Measurements from ENCODE around the gene UCP2. TPM values are rescaled to one million over a fixed set of nuclear protein-coding genes. Genes with fewer than 3 reads are reported as not detected.

UCP2 gene
- total RNA-seq, 1 donor from 2014 or later = 103 TPM

GRCh38 chr11:73996161-73996747, 13.6 kb upstream of the UCP2 start:
- Mint-ChIP-seq H3K9me3 (ENCODE audit: low read depth) (no peaks in the 10 kb centered on the region), H3K27me3 (no peaks in the 10 kb centered on the region), H3K4me3 (ENCODE audit: low read depth) (no peak overlapping the region), H3K36me3 (ENCODE audit: insufficient read depth) (peaks cover 4% of the 10 kb centered on the region), H3K27ac (no peak overlapping the region), H3K4me1 (ENCODE audit: low read depth) (no peaks in the 10 kb centered on the region)
- TF ChIP-seq CTCF (IDR thresholded peaks at IDR 0.05; ENCODE audit: unreplicated experiment) = no peak
- DNase-seq (ENCODE audit: low spot score, unreplicated experiment) = no peak

- Mint-ChIP-seq H3K4me3 (ENCODE audit: low read depth) (no peak overlapping the region), H3K4me1 (ENCODE audit: low read depth) (no peaks in the 10 kb centered on the region), H3K36me3 (ENCODE audit: insufficient read depth) (peaks cover 2% of the 10 kb centered on the region), H3K9me3 (ENCODE audit: low read depth) (no peaks in the 10 kb centered on the region), H3K27me3 (no peaks in the 10 kb centered on the region), H3K27ac (no peak overlapping the region)
- TF ChIP-seq CTCF (IDR thresholded peaks at IDR 0.05; ENCODE audit: unreplicated experiment) = no peak
- no peak for DNase-seq (ENCODE audit: low spot score, unreplicated experiment)
Observed at GRCh38 chr11:73995731-73996130, 13.1 kb upstream of the UCP2 start.

GRCh38 chr11:73995247-73995646, 12.6 kb upstream of the UCP2 start:
- H3K9me3 Mint-ChIP-seq (ENCODE audit: low read depth) = no peaks in the 10 kb centered on the region
- H3K27me3 Mint-ChIP-seq = no peaks in the 10 kb centered on the region
- H3K4me1 Mint-ChIP-seq (ENCODE audit: low read depth) = no peaks in the 10 kb centered on the region
- peaks cover 2% of the 10 kb centered on the region for H3K36me3 Mint-ChIP-seq (ENCODE audit: insufficient read depth)
- H3K4me3 Mint-ChIP-seq (ENCODE audit: low read depth) = no peak overlapping the region
- TF ChIP-seq CTCF (IDR thresholded peaks at IDR 0.05; ENCODE audit: unreplicated experiment) = no peak
- H3K27ac Mint-ChIP-seq = no peak overlapping the region
- no peak for DNase-seq (ENCODE audit: low spot score, unreplicated experiment)

GRCh38 chr11:73991471-73992006, 8.9 kb upstream of the UCP2 start:
- no peak for TF ChIP-seq CTCF (IDR thresholded peaks at IDR 0.05; ENCODE audit: unreplicated experiment)
- no peak for DNase-seq (ENCODE audit: low spot score, unreplicated experiment)
- H3K36me3 Mint-ChIP-seq (ENCODE audit: insufficient read depth) = no peaks in the 10 kb centered on the region
- no peaks in the 10 kb centered on the region for H3K27me3 Mint-ChIP-seq
- H3K4me1 Mint-ChIP-seq (ENCODE audit: low read depth) = no peaks in the 10 kb centered on the region
- H3K4me3 Mint-ChIP-seq (ENCODE audit: low read depth) = no peak overlapping the region
- H3K27ac Mint-ChIP-seq = no peak overlapping the region
- H3K9me3 Mint-ChIP-seq (ENCODE audit: low read depth) = no peaks in the 10 kb centered on the region

- no peak for DNase-seq (ENCODE audit: low spot score, unreplicated experiment)
- Mint-ChIP-seq H3K27ac (no peak overlapping the region), H3K27me3 (no peaks in the 10 kb centered on the region), H3K9me3 (ENCODE audit: low read depth) (no peaks in the 10 kb centered on the region), H3K4me1 (ENCODE audit: low read depth) (no peaks in the 10 kb centered on the region), H3K4me3 (ENCODE audit: low read depth) (no peak overlapping the region), H3K36me3 (ENCODE audit: insufficient read depth) (no peaks in the 10 kb centered on the region)
- TF ChIP-seq CTCF (IDR thresholded peaks at IDR 0.05; ENCODE audit: unreplicated experiment) = no peak
Observed at GRCh38 chr11:73990730-73991129, 8.1 kb upstream of the UCP2 start.

Data from progenitor cell of endocrine pancreas (in vitro differentiated cells).